T-helper 22 cell (primary cell): Measurements from ENCODE around the gene PHB1.
A peak's percentile ranks its signal among the peaks of the same experiment; 100 is the strongest.
"Not testable (repeated sequence)": the region's sequence is repeated elsewhere in the genome, so short reads cannot be mapped to it uniquely, and the experiment has no call there.

ENCODE experiments used
- DNase-seq: peaks from one replicate; pipeline ENCODE4 v3.0.0-alpha.2; 2020; ENCODE audit warnings: low read depth

The PHB1 gene

DNA sequence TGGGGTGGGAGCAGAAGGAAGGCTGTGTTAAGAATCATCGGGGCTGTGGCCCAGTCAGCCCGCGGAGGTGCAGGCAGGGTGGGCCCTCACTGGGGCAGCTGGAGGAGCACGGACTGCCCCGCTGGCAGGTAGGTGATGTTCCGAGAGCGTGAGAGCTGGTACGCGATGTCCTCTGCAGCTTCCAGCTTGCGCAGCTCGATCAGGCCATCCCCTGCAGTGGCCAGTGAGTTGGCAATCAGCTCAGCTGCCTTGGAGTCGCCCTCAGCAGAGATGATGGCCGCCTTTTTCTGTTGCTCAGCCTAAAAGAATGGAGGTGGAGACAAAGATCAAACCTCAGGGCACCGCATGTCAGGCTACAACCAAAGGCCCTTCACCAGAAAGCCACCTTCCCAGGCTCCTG, 9.8 kb downstream of the PHB1 start:
- no peak for DNase-seq

DNA sequence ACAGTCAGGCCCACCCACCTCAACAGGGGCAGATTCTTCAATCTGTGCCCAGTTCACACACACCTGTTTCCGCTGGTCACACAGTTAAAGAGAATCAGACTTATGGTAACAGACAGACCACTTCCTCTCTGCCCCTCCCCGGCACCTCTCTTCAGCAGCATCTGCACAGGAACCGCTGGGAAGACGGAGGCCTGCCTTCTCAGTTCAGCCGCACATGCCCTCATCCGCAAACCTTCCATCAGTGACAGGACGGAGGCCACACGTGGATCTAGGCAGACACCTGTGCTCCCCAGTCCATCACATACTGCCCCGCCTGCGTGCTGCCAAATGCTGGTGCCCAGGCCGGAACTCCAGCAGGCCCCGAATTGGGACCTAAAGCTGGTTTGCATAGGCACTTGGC, 10.3 kb downstream of the PHB1 start:
- DNase-seq = no peak

DNA sequence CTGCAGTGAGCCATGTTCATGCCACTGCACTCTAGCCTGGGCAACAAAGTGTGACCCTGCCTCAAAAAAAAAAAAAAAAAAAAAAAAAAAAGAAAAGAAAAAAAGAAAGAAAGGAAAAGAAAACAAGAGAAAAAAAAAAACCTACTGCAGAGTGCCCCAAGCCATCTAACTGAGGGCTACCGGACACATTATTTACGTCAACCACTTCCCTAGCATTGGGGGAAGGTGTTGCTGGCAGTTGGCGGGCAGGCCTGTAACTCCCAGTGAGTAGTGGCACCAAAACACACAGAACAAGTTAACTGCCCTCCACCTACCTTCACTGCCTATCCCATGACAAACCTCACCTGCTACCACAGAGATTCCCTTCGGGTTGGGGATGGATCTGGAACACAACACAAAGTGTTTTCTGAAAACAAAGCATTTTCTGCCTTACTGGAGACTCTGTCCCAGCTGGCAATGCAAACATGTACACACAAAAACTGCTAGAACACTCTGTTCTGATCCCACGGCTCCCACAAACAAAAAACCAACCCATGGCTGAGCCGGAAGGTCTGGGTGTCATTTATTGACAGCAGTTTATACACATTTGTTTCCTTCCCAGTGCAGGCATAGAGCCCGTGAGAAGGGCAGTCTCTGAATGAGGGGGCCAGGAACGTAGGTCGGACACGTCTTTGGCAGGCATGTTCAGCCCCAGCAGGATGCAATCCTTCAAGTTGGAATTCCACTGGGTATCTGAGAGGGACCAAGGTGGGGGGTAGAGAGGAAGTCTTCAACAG, 11.0 kb downstream of the PHB1 start:
- DNase-seq = no peak

DNA sequence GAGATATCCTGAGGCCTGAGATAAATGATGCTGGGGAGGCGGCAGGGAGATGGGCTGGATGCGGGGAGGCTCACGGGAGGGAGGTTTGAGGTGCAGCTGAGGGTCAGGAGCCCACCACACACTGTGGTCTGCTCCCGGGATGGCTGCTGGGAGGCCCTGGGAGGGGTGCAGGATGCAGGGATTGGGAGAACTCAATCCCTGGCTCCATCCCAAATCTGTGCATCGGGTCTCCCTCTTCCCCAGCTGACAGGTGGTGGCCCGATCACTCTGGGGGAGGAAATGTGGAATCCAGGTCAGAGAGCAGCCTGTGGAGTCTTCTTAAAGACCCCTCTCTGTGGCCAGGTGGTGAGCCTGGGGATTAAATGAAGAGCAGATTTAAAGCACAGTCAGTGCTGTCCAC, 12.0 kb downstream of the PHB1 start:
- no peak for DNase-seq

- DNase-seq = no peak
Observed at GRCh38 chr17:49401971-49402611, 12.6 kb downstream of the PHB1 start.

- no peak for DNase-seq
Observed at GRCh38 chr17:49399995-49400394, 14.7 kb downstream of the PHB1 start.

DNA sequence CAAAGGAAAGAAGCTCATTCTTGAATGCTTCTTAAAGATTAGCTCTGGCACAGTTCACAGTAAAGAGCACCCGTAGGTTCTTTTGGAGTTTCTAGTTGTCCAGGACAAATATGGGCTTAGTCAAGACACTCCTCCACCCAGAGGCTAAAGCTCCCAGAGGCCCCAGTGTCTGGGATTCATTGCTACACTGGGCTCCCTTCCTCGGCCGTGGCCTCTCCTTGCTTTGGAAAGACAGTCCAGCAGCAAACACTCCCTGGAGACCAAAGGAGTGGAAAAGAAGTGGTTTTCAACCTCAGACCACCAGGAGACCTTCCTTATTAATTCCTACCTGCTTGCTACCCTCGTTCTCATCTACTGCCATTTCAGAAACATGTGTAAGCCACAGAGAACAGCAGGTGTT, 17.1 kb downstream of the PHB1 start:
- DNase-seq = no peak

DNA sequence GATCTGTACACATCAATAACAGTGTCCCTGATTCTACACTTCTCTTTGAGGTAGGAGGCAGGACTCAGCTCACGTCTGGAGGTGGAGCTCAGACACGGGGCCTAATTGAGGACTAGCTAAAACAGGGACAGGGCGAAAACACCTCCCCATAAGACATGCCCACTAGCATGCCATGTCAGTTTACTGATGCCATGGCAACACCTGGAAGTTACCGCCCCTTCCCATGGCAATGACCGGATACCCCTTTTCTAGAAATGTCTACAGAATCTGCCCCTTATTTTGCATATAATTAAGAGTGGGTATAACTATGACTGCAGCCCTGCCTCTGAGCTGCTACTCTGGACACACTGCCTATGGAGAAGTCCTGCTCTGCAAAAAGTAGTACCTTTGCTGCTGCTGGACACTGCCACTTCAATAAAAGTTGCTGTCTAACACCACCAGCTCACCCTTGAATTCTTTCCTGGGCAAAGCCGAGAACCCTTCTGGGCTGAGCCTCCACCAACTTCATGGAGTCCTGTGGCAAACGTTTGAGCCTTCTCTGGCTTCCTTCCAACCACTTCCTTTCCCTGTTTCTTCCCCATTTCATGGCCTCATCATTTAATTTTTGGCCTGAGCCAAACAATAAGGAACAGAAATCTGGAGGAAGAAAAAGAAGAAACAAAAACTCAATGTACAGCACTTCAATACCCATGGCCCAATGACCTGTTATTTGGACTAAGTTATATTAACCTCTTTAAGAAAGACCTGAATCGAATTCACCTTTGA, 21.0 kb downstream of the PHB1 start:
- no peak for DNase-seq

DNA sequence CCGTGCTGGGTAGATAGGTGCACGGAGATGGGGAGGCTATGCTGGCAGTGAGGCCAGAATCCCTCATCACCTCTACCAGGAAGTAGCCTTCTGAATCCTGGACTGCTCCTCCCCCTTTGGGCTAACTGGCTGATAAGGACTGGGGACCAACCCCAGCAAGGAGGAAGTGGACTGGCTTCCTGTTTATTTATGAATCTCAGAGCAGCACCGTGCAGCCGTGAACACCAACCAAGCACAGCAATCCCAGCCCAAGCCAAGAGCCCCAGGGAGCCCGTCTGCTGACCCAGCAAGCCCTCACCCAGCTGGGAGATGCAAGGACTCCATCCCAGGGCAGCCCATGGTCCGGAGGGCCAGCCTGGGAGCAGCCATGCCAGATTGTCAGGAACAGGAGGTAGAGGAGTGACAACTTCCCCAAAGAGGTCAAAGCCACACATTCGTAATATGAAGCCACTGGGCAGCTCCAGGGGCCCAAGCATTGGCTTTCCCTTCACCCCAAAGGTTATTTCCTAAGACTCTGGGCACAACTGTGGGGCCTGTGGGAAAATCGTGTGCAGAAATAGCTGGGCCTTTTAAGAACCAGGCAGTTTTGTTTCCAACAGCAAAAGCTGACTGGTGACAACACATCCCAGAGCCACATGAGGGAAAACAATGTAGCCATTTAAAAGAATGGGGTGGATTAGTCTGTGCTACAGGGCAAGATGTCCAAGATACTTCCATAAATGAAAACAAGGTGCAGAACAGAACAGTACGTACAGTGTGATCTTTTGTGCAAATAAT, 23.9 kb downstream of the PHB1 start:
- DNase-seq = no peak

GRCh38 chr17:49389514-49390347, 25.0 kb downstream of the PHB1 start:
- DNase-seq = not testable (repeated sequence)

DNA sequence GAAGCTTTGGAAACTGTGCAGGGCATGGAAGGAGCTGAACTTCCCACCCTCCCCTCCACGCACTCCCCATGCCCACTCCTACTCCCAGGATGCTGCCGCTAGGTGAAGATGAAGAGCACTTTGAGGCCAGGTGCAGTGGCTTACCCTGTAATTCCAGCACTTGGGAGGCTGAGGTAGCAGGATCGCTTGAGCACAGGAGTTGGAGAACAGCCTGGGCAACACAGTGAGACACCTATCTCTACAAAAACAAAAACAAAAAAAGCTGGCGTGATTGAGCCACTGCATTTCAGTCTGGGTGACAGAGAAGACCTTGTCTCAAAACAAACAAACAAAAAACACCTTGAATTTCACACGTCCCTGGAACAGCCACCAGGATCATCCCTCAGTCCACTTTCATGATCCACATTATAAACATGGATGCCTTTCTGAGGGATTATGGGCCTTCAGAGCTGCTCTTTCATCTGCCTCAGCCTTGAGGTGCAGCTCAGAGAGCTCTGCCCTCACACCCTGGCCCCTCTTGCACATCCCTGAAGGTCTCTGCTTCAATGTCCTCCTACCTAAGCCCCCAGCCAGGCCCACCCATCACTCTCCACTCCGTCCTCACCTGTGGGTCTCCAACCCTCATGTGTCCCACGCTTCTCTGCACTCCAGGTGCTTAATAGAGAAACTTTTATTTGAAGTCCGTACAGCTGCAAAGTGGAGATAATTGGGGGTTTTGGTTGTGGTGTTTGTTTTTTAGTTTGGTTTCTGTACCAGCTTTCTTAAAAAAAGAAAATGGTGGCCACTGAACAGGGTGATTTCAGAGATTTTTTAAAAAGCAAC, 25.8 kb downstream of the PHB1 start:
- DNase-seq = no peak

- DNase-seq = peak; percentile 11
Observed at GRCh38 chr17:49388290-49388640, 26.4 kb downstream of the PHB1 start.

DNA sequence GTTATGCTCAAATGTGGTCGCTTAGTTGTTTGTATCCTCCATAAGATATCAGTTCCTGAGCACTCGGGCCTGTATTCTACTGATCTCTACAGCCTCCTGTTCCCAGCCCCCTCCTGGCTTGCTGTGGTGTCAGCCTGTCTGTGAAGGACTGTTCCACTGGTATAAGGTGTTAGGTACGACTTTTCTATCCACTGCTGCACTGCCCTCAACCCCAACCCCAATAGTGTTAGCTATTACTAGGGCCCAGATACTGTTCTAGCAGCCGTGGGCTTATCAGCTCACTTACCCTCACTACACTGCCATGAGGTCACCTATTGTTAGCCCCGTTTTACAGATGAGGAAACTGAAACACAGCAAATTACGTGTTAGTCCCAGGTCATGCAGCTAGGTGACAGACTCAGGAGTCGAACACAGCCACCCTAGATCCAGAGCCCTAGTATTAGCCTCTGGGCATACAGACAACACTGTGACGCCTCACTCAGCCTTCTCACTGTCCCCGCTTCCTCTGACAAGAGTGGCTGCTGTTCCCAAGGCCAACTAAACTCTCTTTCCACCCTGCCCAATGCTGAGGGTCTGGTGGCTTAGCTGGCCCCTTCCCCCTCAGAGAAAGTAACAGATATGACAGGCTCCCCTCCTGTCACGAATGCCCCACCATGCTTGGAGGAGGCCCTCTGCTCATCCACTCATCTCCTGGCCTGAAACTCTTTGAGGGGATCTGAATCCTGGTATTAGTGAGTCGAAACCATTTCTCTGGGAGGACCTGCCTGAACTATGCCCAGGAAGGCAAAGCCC, 27.0 kb downstream of the PHB1 start:
- DNase-seq = no peak

- no peak for DNase-seq
Observed at GRCh38 chr17:49386373-49386772, 28.3 kb downstream of the PHB1 start.

- DNase-seq = no peak
Observed at GRCh38 chr17:49384951-49385350, 29.7 kb downstream of the PHB1 start.

DNA sequence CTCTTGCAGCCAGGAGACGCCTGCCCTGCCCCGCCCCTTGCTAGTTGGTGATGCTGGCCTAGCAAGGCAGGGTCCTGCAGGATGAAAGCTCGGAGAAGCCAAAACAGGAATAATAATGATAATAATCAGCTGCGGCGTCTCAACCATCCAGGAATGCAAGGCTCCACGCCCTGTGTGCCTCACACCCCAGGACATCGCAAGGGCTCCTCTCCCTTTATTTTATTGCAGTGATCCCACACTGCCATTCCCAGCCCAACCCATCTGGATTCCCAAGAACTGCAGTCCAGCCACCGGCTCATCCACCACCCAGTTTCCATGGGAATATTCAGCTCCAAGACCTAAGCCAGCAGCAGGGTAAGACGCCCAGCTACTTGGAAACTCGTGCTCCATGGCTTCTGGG, 31.6 kb downstream of the PHB1 start:
- no peak for DNase-seq

DNA sequence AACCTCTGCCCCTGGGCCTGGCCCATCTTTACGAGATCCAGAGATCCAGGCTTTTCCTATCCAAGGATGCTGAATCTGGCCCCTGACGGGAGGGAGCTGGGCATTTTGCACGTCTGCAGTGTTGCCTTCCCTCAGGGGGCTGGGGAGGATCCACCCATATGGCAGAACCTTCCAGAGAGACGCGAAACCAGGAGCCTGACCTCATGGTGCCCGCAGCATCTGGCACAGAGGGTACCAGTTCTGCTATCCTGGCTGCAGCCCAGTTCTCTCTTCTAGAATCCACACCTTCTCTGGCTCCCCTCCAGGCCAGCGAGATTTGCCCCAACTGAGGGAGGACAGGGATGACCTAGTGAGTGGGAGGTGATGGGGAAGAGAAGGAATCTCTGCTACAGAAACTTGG, 32.1 kb downstream of the PHB1 start:
- DNase-seq = no peak

- DNase-seq = no peak
Observed at GRCh38 chr17:49381793-49382192, 32.9 kb downstream of the PHB1 start.

- no peak for DNase-seq
Observed at GRCh38 chr17:49381033-49381432, 33.6 kb downstream of the PHB1 start.

DNA sequence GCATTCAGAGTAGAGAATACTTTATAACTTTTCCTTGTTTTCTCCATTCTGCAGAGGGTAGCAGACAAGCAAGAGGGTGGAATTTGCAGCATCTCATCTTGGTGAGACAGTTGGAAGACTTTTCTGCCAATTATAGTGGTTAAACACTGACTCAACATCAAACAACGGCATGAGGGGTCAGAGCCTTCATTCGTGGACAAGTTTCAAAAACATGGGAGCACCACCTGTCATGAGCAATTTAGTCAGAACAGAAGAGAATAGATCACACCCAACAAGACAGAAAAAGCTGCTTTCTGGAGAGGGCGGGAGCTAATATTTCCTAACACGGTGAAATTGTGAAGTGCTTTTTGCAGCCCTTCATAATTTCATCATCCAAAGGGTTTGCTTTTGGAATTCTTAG, 34.8 kb downstream of the PHB1 start:
- no peak for DNase-seq
